Measurements from ENCODE around the gene AP2A1. TPM values are rescaled to one million over a fixed set of nuclear protein-coding genes. Genes with fewer than 3 reads are reported as not detected.

Gene AP2A1
- polyA plus RNA-seq, 2 of the 4 experiments (the other 2 are of a cell fraction): 36.6 to 58.6 TPM

DNA sequence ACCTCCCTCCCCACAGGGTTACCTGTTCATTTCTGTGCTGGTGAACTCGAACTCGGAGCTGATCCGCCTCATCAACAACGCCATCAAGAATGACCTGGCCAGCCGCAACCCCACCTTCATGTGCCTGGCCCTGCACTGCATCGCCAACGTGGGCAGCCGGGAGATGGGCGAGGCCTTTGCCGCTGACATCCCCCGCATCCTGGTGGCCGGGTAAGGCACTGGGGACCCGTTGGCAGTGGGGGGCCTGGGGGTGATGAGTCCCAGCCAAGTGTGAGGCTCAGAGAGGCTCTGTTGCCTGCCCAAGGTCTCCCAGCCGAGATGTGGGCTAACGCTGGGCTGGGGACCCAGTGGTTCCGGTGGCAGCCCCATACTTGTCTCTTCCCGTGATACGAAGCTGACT, 15.7 kb downstream of the AP2A1 start:
- ChIA-PET POLR2A (no interaction called here), CTCF (interaction anchor here (1.4 to 2.1 kb wide), 3 partner anchors 17 to 102 kb away, joined by 3 to 5 read pairs (median 4); no protein-coding TSS in a partner anchor)
- Histone ChIP-seq H3K27ac (no peak overlapping the region), H3K4me1 (peaks cover 9% of the 10 kb centered on the region; the same call in 2 of the 3 replicates), H3K4me2 (no peak overlapping the region), H3K9me3 (0 out of 3 replicates have a peak, but pooled peaks cover 3% of the 10 kb centered on the region), H3K4me3 (no peak overlapping the region)
- DNase-seq (ENCODE audit: low read depth in 1 of 2, low spot score in 1 of 2) (no peak), ATAC-seq (no peak), FAIRE-seq (no peak)
- TF ChIP-seq ZC3H11A (IDR thresholded peaks at IDR 0.05) (no peak), CBX2 (IDR thresholded peaks at IDR 0.05; ENCODE audit: borderline replicate concordance, low read depth) (no peak), ZNF302 (CRISPR knock-in tag; IDR thresholded peaks at IDR 0.05) (no peak), JUN (IDR thresholded peaks at IDR 0.05) (no peak), HDAC2 (IDR thresholded peaks at IDR 0.05) (no peak), ESRRA (IDR thresholded peaks at IDR 0.05; ENCODE audit: borderline replicate concordance, low read length) (no peak), NFE2L2 (conservative IDR thresholded peaks at IDR 0.05; ENCODE audit: low read length) (no peak), FOSL2 (IDR thresholded peaks at IDR 0.05) (no peak), FOSL2 (CRISPR knock-in tag; IDR thresholded peaks at IDR 0.05) (no peak)
- 93% methylated on average over 18 of the region's 18 CpGs for WGBS (ENCODE audit: missing lambda C conversion rate)

DNA sequence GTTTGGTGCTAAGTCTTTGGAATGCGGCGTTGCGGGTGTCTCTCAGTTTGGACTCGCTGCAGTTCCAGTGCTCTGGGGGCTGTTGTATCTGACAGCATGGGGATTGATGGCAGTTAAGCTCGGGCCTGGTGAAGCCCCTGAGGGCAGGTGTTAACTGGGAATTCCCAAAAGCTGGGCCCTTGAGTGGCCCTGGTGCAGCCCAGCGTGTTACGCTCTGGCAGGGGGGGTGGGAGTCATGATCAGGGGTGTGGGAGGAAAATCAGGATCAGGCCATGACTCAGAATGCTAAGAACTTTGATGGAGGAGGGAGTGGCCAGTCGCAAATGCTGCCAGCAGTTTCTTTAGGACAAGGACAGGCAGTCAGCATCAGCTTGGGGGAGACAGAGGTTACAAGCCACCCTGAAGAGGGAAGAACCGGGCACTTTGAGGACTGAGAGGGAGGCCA, 19.6 kb downstream of the AP2A1 start:
- FAIRE-seq (no peak), DNase-seq (ENCODE audit: low read depth in 1 of 2, low spot score in 1 of 2) (peak; percentile 46 to 70), ATAC-seq (peak; percentile 35 to 63; a peak in 5 of 6 replicates)
- peaks cover 9% of the 10 kb centered on the region; the same call in 2 of the 3 replicates for H3K4me1 ChIP-seq
- 70% methylated on average over 9 of the region's 9 CpGs for WGBS (ENCODE audit: missing lambda C conversion rate)
- TF ChIP-seq FOSL2 (IDR thresholded peaks at IDR 0.05) (no peak), FOSL2 (CRISPR knock-in tag; IDR thresholded peaks at IDR 0.05) (0 out of 2 replicates have a peak, but pooled peaks have one; percentile 3), CHD4 (IDR thresholded peaks at IDR 0.05; ENCODE audit: borderline replicate concordance) (no peak)
- 0 out of 3 replicates have a peak, but pooled peaks cover 3% of the 10 kb centered on the region for H3K9me3 ChIP-seq
- peak overlapping the region in 1 of 2 experiments; percentile 53; a peak in 3 of 6 replicates for H3K27ac ChIP-seq
- no peak overlapping the region for H3K4me3 ChIP-seq
- ChIA-PET POLR2A (interaction anchor here (1.4 kb wide), 1 partner anchor 110 kb away, joined by 4 read pairs; the partner anchor contains the start of gene PRMT1), CTCF (interaction anchor here (0.6 to 1.8 kb wide), 7 partner anchors 19 to 114 kb away, joined by 3 to 9 read pairs (median 3); no protein-coding TSS in a partner anchor)
- H3K4me2 ChIP-seq: peak overlapping the region; percentile 27

DNA sequence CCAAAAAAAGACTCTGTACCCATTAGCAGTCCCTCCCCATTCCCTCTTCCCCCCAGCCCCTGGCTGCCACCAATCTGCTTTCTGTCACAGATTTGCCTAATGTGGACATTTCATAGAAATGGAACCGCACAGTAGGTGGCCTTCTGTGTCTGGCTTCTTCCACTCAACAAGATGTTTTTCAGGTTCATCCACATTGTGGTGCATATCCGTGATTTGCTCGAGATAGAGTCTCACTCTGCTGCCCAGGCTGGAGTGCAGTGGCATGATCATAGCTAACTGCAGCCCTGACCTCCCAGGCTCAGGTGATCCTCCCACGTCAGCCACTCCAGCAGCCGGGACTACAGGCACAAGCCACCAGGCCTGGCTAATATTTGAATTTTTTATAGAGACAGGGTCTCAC, 20.9 kb downstream of the AP2A1 start:
- FAIRE-seq: no peak
- 88% methylated on average over 5 of the region's 5 CpGs for WGBS (ENCODE audit: missing lambda C conversion rate)
- POLR2A ChIA-PET: no interaction called here
- TF ChIP-seq, protein P1, sequence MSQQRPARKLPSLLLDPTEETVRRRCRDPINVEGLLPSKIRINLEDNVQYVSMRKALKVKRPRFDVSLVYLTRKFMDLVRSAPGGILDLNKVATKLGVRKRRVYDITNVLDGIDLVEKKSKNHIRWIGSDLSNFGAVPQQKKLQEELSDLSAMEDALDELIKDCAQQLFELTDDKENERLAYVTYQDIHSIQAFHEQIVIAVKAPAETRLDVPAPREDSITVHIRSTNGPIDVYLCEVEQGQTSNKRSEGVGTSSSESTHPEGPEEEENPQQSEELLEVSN (IDR thresholded peaks at IDR 0.05; ENCODE audit: borderline replicate concordance, low read depth): no peak
- TF ChIP-seq SMC3 (IDR thresholded peaks at IDR 0.05) (no peak), POLR2AphosphoS2 (conservative IDR thresholded peaks at IDR 0.05; ENCODE audit: low read length) (no peak), ZFP36 (IDR thresholded peaks at IDR 0.05; ENCODE audit: borderline replicate concordance, partially characterized antibody) (no peak), MAFK (IDR thresholded peaks at IDR 0.05; ENCODE audit: partially characterized antibody) (no peak), EHF (CRISPR knock-in tag; IDR thresholded peaks at IDR 0.05) (no peak), PHF8 (IDR thresholded peaks at IDR 0.05; ENCODE audit: borderline replicate concordance, low read depth) (no peak), KDM1A (IDR thresholded peaks at IDR 0.05; ENCODE audit: low read depth) (no peak), BHLHE40 (IDR thresholded peaks at IDR 0.05; ENCODE audit: low read depth, low read length) (no peak), HOXB13 (CRISPR knock-in tag; IDR thresholded peaks at IDR 0.05; ENCODE audit: low read depth) (no peak), RCOR1 (IDR thresholded peaks at IDR 0.05; ENCODE audit: low read depth, low read length) (no peak), HDAC2 (IDR thresholded peaks at IDR 0.05) (no peak), POLR2A (IDR thresholded peaks at IDR 0.05; ENCODE audit: low read length) (no peak), CEBPB (IDR thresholded peaks at IDR 0.05) (no peak), NFE2L2 (conservative IDR thresholded peaks at IDR 0.05; ENCODE audit: low read length) (no peak), SREBF2 (IDR thresholded peaks at IDR 0.05) (no peak), CHD4 (IDR thresholded peaks at IDR 0.05; ENCODE audit: borderline replicate concordance) (no peak)
- TF ChIP-seq, protein P2, sequence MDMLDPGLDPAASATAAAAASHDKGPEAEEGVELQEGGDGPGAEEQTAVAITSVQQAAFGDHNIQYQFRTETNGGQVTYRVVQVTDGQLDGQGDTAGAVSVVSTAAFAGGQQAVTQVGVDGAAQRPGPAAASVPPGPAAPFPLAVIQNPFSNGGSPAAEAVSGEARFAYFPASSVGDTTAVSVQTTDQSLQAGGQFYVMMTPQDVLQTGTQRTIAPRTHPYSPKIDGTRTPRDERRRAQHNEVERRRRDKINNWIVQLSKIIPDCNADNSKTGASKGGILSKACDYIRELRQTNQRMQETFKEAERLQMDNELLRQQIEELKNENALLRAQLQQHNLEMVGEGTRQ (IDR thresholded peaks at IDR 0.05): no peak
- TF ChIP-seq, protein P3, sequence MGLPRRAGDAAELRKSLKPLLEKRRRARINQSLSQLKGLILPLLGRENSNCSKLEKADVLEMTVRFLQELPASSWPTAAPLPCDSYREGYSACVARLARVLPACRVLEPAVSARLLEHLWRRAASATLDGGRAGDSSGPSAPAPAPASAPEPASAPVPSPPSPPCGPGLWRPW (IDR thresholded peaks at IDR 0.05): no peak
- TF ChIP-seq, protein P4, sequence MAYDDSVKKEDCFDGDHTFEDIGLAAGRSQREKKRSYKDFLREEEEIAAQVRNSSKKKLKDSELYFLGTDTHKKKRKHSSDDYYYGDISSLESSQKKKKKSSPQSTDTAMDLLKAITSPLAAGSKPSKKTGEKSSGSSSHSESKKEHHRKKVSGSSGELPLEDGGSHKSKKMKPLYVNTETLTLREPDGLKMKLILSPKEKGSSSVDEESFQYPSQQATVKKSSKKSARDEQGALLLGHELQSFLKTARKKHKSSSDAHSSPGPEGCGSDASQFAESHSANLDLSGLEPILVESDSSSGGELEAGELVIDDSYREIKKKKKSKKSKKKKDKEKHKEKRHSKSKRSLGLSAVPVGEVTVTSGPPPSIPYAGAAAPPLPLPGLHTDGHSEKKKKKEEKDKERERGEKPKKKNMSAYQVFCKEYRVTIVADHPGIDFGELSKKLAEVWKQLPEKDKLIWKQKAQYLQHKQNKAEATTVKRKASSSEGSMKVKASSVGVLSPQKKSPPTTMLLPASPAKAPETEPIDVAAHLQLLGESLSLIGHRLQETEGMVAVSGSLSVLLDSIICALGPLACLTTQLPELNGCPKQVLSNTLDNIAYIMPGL (CRISPR knock-in tag; IDR thresholded peaks at IDR 0.05; ENCODE audit: borderline replicate concordance): no peak
- CTCF ChIA-PET: interaction anchor here (1.3 to 1.8 kb wide), 2 partner anchors 9 to 115 kb away, joined by 4 to 5 read pairs; no protein-coding TSS in a partner anchor
- no peak for DNase-seq (ENCODE audit: low read depth in 1 of 2, low spot score in 1 of 2)
- no peak overlapping the region for H3K4me2 ChIP-seq
- no peak overlapping the region for H3K27ac ChIP-seq
- H3K4me3 ChIP-seq: no peak overlapping the region
- H3K9me3 ChIP-seq: 0 out of 3 replicates have a peak, but pooled peaks cover 3% of the 10 kb centered on the region
- ATAC-seq: no peak
- peaks cover 9% of the 10 kb centered on the region; the same call in 2 of the 3 replicates for H3K4me1 ChIP-seq

Measured in A549 (cell line).